Measurements from ENCODE around the gene RNF31.
"Not testable (repeated sequence)": the region's sequence is repeated elsewhere in the genome, so short reads cannot be mapped to it uniquely, and the experiment has no call there.

RNF31 gene

DNA sequence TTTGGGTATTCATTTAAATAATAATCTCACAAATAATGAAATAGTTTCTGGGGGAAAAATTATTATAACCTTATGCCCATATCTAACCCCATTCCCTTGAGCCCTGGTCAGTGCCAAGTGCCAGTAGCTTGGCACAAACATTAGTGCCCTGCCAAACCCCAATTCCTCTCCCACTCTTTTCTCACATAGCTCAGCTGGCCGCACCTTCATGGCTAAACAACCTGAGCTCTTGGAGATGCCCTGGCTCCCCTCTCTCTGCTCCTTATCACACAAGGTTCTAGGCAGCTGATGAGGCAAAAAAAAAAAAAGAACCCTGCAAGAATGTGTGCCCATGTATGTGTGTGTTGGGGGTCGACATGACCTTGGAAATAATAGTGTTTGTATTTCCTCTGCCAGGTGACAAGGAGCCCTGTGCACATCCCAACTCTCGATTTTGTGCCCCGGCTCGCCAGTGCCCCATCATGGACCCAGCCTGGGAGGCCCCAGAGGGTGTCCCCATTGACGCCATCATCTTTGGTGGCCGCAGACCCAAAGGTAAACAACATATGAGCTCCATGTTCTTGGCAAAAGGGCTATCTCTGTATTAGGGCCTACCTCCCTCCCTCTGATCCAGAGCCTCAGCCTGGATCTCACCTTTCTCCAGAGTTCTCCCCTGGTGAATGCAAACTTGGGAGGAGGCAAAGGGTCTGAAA is 44.8 kb upstream of the RNF31 start:
- TF ChIP-seq CTCF (IDR thresholded peaks at IDR 0.05; ENCODE audit: control insufficient read depth, insufficient read depth, low read depth, low read length, missing control alignments): no peak
- no peak for DNase-seq (ENCODE audit: low read depth)
- H3K4me3 ChIP-seq (ENCODE audit: control insufficient read depth, low read depth, low read length): no peak overlapping the region

GRCh38 chr14:24103451-24103850 is 43.8 kb upstream of the RNF31 start:
- H3K4me3 ChIP-seq (ENCODE audit: control insufficient read depth, low read depth, low read length): no peak overlapping the region
- no peak for TF ChIP-seq CTCF (IDR thresholded peaks at IDR 0.05; ENCODE audit: control insufficient read depth, insufficient read depth, low read depth, low read length, missing control alignments)
- DNase-seq (ENCODE audit: low read depth): no peak

GRCh38 chr14:24105609-24106239 is 41.6 kb upstream of the RNF31 start:
- not testable (repeated sequence) for H3K4me3 ChIP-seq (ENCODE audit: control insufficient read depth, low read depth, low read length); DNase-seq (ENCODE audit: low read depth)

DNA sequence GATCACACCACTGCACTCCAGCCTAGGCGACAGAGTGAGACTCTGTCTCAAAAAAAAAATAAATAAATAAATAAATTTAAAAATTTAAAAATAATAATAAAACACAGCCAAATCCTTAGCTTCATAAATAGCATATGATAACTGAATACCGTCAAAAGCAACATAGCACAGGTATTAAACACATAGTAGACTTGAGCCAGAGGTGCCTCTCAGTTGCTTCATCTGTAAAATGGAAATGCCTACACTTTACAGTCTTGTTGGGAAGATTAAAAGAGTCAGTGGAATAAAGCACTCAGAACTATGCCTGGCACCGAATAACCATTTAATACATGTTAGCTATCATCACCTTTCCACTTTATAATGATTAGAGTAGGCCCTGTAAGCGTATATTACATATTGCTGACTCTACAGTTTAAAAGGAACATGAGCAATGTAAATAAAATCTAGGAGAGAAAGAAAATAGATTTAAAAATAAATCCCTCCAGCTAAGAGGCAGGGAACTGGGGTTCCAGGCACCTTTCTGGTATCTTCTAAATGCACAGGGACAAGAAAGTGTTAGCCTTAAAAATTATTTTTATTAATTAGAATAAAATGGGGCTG is 40.5 kb upstream of the RNF31 start:
- TF ChIP-seq CTCF (IDR thresholded peaks at IDR 0.05; ENCODE audit: control insufficient read depth, insufficient read depth, low read depth, low read length, missing control alignments): no peak
- no peak for DNase-seq (ENCODE audit: low read depth)
- H3K4me3 ChIP-seq (ENCODE audit: control insufficient read depth, low read depth, low read length): no peak overlapping the region

GRCh38 chr14:24108336-24108874 is 38.9 kb upstream of the RNF31 start:
- no peak for TF ChIP-seq CTCF (IDR thresholded peaks at IDR 0.05; ENCODE audit: control insufficient read depth, insufficient read depth, low read depth, low read length, missing control alignments)
- DNase-seq (ENCODE audit: low read depth): no peak
- no peak overlapping the region for H3K4me3 ChIP-seq (ENCODE audit: control insufficient read depth, low read depth, low read length)

- no peak for TF ChIP-seq CTCF (IDR thresholded peaks at IDR 0.05; ENCODE audit: control insufficient read depth, insufficient read depth, low read depth, low read length, missing control alignments)
- no peak for DNase-seq (ENCODE audit: low read depth)
- H3K4me3 ChIP-seq (ENCODE audit: control insufficient read depth, low read depth, low read length): no peak overlapping the region
Measured at GRCh38 chr14:24110060-24110459, 37.2 kb upstream of the RNF31 start.

DNA sequence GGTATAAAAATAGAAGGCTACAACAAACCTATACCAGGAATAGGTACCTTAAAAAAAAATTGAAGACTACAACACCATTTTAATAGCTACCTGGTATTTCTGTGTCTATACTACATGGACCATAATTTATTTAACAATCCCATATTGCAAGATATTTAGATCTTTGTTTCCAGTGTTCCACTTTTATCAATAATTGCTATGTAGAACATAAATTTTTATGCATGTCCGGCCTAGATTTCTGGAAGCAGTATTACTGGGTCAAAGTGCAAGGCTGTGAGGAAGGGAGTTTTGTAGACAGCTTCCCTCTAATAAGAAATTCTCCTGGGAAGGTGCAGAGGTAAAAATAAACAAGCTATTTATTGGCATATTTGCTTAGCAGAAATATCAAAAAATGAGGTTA is 36.8 kb upstream of the RNF31 start:
- no peak for TF ChIP-seq CTCF (IDR thresholded peaks at IDR 0.05; ENCODE audit: control insufficient read depth, insufficient read depth, low read depth, low read length, missing control alignments)
- DNase-seq (ENCODE audit: low read depth): no peak
- H3K4me3 ChIP-seq (ENCODE audit: control insufficient read depth, low read depth, low read length): no peak overlapping the region

All from AG09309 (cell line).